Stimulated activated CD8-positive, alpha-beta memory T cell treated with anti-CD3 and anti-CD28 coated beads, Interleukin-15, amount 100 ng/mL, for 24 hours (primary cell): ENCODE results near the gene FNDC10.
"Not testable (repeated sequence)": the region's sequence is repeated elsewhere in the genome, so short reads cannot be mapped to it uniquely, and the experiment has no call there.

Experiments used
- DNase-seq: peaks from one replicate; pipeline ENCODE4 v3.0.0-alpha.2; 2020; ENCODE audit warnings: low read depth

The FNDC10 gene

GRCh38 chr1:1599030-1599934, 653 bp downstream of the FNDC10 start:
- no peak for DNase-seq

GRCh38 chr1:1598720-1599029, 1.3 kb downstream of the FNDC10 start:
- DNase-seq, result no peak

GRCh38 chr1:1598051-1598719, 1.8 kb downstream of the FNDC10 start:
- DNase-seq, result no peak

GRCh38 chr1:1597275-1597930, 2.5 kb downstream of the FNDC10 start:
- no peak for DNase-seq

- DNase-seq, result no peak
These were observed 3.3 kb downstream of the FNDC10 start for GRCh38 chr1:1596493-1597274.

GRCh38 chr1:1595341-1595740, 4.6 kb downstream of the FNDC10 start:
- DNase-seq, result not testable (repeated sequence)

GRCh38 chr1:1594602-1595260, 5.2 kb downstream of the FNDC10 start:
- DNase-seq, result no peak

GRCh38 chr1:1593834-1594601, 5.9 kb downstream of the FNDC10 start:
- DNase-seq, result no peak

GRCh38 chr1:1591452-1591851, 8.5 kb downstream of the FNDC10 start:
- no peak for DNase-seq

GRCh38 chr1:1583347-1584010, 16.5 kb downstream of the FNDC10 start:
- DNase-seq, result no peak

GRCh38 chr1:1582585-1583346, 17.2 kb downstream of the FNDC10 start:
- DNase-seq, result no peak

- no peak for DNase-seq
These were observed 21.5 kb downstream of the FNDC10 start for GRCh38 chr1:1578371-1578940.

- no peak for DNase-seq
These were observed 22.4 kb downstream of the FNDC10 start for GRCh38 chr1:1577367-1578011.

- peak; percentile 83 for DNase-seq
These were observed 25.0 kb downstream of the FNDC10 start, which contains the start of gene SSU72 for GRCh38 chr1:1574721-1575537. TSS of gene SSU72 (minus strand) at chr1:1574863. CDS start at chr1:1574557, 306 bp downstream.

- peak; percentile 42 for DNase-seq
These were observed 25.9 kb downstream of the FNDC10 start for GRCh38 chr1:1573843-1574720.

- no peak for DNase-seq
These were observed 30.6 kb downstream of the FNDC10 start for GRCh38 chr1:1569341-1569740.

GRCh38 chr1:1567891-1568291, 32.0 kb downstream of the FNDC10 start:
- DNase-seq, result no peak
